PC-9 (cell line): Measurements from ENCODE around the gene NPR2. TPM values are rescaled to one million over a fixed set of nuclear protein-coding genes. Genes with fewer than 3 reads are reported as not detected.

ENCODE experiments used
- BruUV-seq: library from RNA; stranded (reverse); fragments of 400-500 nt; replicated peaks from 2 replicates; lab custom pipeline; 2021; lab: Mats Ljungman, UMichigan
- CTCF ChIA-PET: fragments of 300-600 bp; sonication (Branson Sonifier 250); formaldehyde crosslinking; loops from one replicate; lab custom pipeline; 2022; ENCODE audit warnings: antibody characterized with exemption; lab: Charles Lee
- POLR2A ChIA-PET: fragments of 300-600 bp; sonication (Branson Sonifier 250); formaldehyde crosslinking; loops from one replicate; lab custom pipeline; 2022; ENCODE audit warnings: antibody characterized with exemption; ENCODE audit not compliant: unreplicated experiment; lab: Charles Lee
- DNase-seq, 2 experiments: peaks; one replicate each; pipeline versions ENCODE4 v3.0.0 to v3.0.0-alpha.2; 2015 to 2022; ENCODE audit warnings: mixed read lengths in 1 of 2
- H2AFZ ChIP-seq: fragments of 200-600 bp; sonication (generic); 2 replicates; pipeline ENCODE4 v1.8.1; 2017; ENCODE audit warnings: antibody characterized with exemption
- H3F3A ChIP-seq: fragments of 200-600 bp; sonication (generic); 2 replicates; pipeline ENCODE4 v1.8.1; 2017; ENCODE audit warnings: antibody characterized with exemption, mild to moderate bottlenecking, low read depth; ENCODE audit not compliant: insufficient read depth
- H3K27ac ChIP-seq: fragments of 200-600 bp; sonication (generic); 2 replicates; pipeline ENCODE4 v1.6.1; 2016; ENCODE audit warnings: mixed run types
- H3K27me3 ChIP-seq: fragments of 200-600 bp; sonication (generic); 2 replicates; pipeline ENCODE4 v1.6.1; 2016; ENCODE audit warnings: low read depth, mixed run types; ENCODE audit not compliant: insufficient read depth
- H3K36me3 ChIP-seq: fragments of 200-600 bp; sonication (generic); 2 replicates; pipeline ENCODE4 v1.6.1; 2016; ENCODE audit warnings: low read depth, mixed run types
- H3K4me1 ChIP-seq: fragments of 200-600 bp; sonication (generic); replicated peaks from 2 replicates; pipeline ENCODE4 v1.6.1; 2016; ENCODE audit warnings: mixed run types; ENCODE audit not compliant: insufficient read depth
- H3K4me2 ChIP-seq: fragments of 200-600 bp; sonication (generic); 2 replicates; pipeline ENCODE4 v1.6.1; 2017; ENCODE audit warnings: mixed run types
- H3K4me3 ChIP-seq: fragments of 200-600 bp; sonication (generic); 2 replicates; pipeline ENCODE4 v1.6.1; 2016; ENCODE audit warnings: mixed run types
- H3K79me2 ChIP-seq: fragments of 200-600 bp; sonication (generic); 2 replicates; pipeline ENCODE4 v1.6.1; 2017; ENCODE audit warnings: low read depth, mixed run types
- H3K9me2 ChIP-seq: fragments of 200-600 bp; sonication (generic); 2 replicates; pipeline ENCODE4 v1.8.1; 2017; ENCODE audit warnings: mild to moderate bottlenecking; ENCODE audit not compliant: insufficient read depth
- H3K9me3 ChIP-seq: fragments of 200-600 bp; sonication (generic); 2 replicates; pipeline ENCODE4 v1.8.1; 2016; ENCODE audit warnings: low read depth; ENCODE audit not compliant: insufficient read depth
- H4K20me1 ChIP-seq: fragments of 200-600 bp; sonication (generic); 2 replicates; pipeline ENCODE4 v1.8.1; 2017; ENCODE audit not compliant: insufficient read depth
- CTCF ChIP-seq: fragments of 200-600 bp; sonication (generic); conservative IDR thresholded peaks from 2 replicates; pipeline ENCODE4 v1.6.1; 2017; ENCODE audit warnings: mixed run types, antibody characterized with exemption, mild to moderate bottlenecking, moderate library complexity
- EZH2 ChIP-seq: fragments of 200-600 bp; sonication (generic); IDR thresholded peaks from 2 replicates; pipeline ENCODE4 v1.8.0; 2017; ENCODE audit warnings: antibody characterized with exemption, low read depth
- intact Hi-C: fragments of 100-400 bp; cut with micrococcal nuclease; formaldehyde crosslinking; loops from one replicate; pipeline ENCODE4 v1.10.0; 2022; ENCODE audit not compliant: unreplicated experiment
- total RNA-seq: library from RNA; stranded (reverse); gene quantifications from 2 replicates; pipeline ENCODE4 v1.2.3, GENCODE V29; 2021

Gene NPR2
- total RNA-seq, 1 experiment from 2014 or later = 11.3 TPM

- H3K27ac ChIP-seq = no peak overlapping the region
- H3K4me1 ChIP-seq = 0 out of 2 replicates have a peak, but pooled peaks cover under 1% of the 10 kb centered on the region
- ChIA-PET POLR2A (no interaction called here), CTCF (no interaction called here)
- DNase-seq = no peak
- H3K9me3 ChIP-seq = no peaks in the 10 kb centered on the region
- no peaks in the 10 kb centered on the region for H3K9me2 ChIP-seq
- no peak overlapping the region for H2AFZ ChIP-seq
- TF ChIP-seq EZH2 = no peak
- H3F3A ChIP-seq = no peaks in the 10 kb centered on the region
- no peaks in the 10 kb centered on the region for H4K20me1 ChIP-seq
- no TSS peak for BruUV-seq
- intact Hi-C loops = no loop called here
- no peak overlapping the region for H3K4me2 ChIP-seq
- no peaks in the 10 kb centered on the region for H3K27me3 ChIP-seq
- no peaks in the 10 kb centered on the region for H3K79me2 ChIP-seq
- H3K4me3 ChIP-seq = no peak overlapping the region
- no peaks in the 10 kb centered on the region for H3K36me3 ChIP-seq
These were observed 17.0 kb downstream of the NPR2 start for GRCh38 chr9:35808433-35808832.

- Histone ChIP-seq H3K9me2 (no peaks in the 10 kb centered on the region), H3K27ac (no peak overlapping the region), H3K4me1 (peaks cover 8% of the 10 kb centered on the region), H3K4me2 (no peak overlapping the region), H3K27me3 (no peaks in the 10 kb centered on the region), H3K36me3 (no peaks in the 10 kb centered on the region), H3F3A (peaks cover 9% of the 10 kb centered on the region; the same call in 1 of the 2 replicates), H3K9me3 (no peaks in the 10 kb centered on the region), H3K4me3 (no peak overlapping the region), H4K20me1 (no peaks in the 10 kb centered on the region), H3K79me2 (no peaks in the 10 kb centered on the region), H2AFZ (no peak overlapping the region)
- TF ChIP-seq EZH2 (no peak), CTCF (no peak)
- no TSS peak for BruUV-seq
- intact Hi-C loops = no loop called here
- CTCF ChIA-PET = no interaction called here
- DNase-seq = no peak
- POLR2A ChIA-PET = no interaction called here
These were observed 18.7 kb downstream of the NPR2 start for GRCh38 chr9:35810122-35810521.

GRCh38 chr9:35811381-35812024 is 20.1 kb downstream of the NPR2 start:
- H3K9me3 ChIP-seq = no peaks in the 10 kb centered on the region
- CTCF ChIA-PET = interaction anchor here (0.6 to 1.5 kb wide), 5 partner anchors 21 to 212 kb away, joined by 3 to 8 read pairs (median 3); no protein-coding TSS in a partner anchor
- no peaks in the 10 kb centered on the region for H3K27me3 ChIP-seq
- DNase-seq = no peak
- H2AFZ ChIP-seq = no peak overlapping the region
- no peak overlapping the region for H3K4me3 ChIP-seq
- peaks cover 13% of the 10 kb centered on the region; the same call in 1 of the 2 replicates for H3F3A ChIP-seq
- TF ChIP-seq CTCF (no peak), EZH2 (no peak)
- no peak overlapping the region for H3K4me2 ChIP-seq
- H3K9me2 ChIP-seq = no peaks in the 10 kb centered on the region
- no peak overlapping the region for H3K27ac ChIP-seq
- intact Hi-C loops = no loop called here
- POLR2A ChIA-PET = interaction anchor here (0.6 kb wide), 1 partner anchor 1143 kb away, joined by 4 read pairs; no protein-coding TSS in a partner anchor
- no peaks in the 10 kb centered on the region for H3K79me2 ChIP-seq
- H3K36me3 ChIP-seq = no peaks in the 10 kb centered on the region
- peaks cover 8% of the 10 kb centered on the region for H3K4me1 ChIP-seq
- BruUV-seq = no TSS peak
- no peaks in the 10 kb centered on the region for H4K20me1 ChIP-seq
